Measurements from ENCODE around the gene PYY.
"Not testable (repeated sequence)": the region's sequence is repeated elsewhere in the genome, so short reads cannot be mapped to it uniquely, and the experiment has no call there.

The PYY gene

GRCh38 chr17:43976963-43977837 lies 23.5 kb upstream of the PYY start:
- no peak for DNase-seq

DNA sequence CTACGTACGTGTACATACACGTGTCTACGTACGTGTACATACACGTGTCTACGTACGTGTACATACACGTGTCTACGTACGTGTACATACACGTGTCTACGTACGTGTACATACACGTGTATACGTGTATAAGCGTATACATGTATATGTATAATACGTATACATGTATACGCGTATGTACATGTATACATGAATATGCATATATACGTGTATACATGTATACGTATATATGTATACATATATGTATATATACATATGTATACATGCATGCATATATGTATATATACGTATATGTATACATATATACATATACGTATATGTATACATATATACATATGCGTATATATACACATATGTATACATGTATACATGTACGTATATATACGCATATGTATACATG lies 22.2 kb upstream of the PYY start:
- DNase-seq: no peak

DNA sequence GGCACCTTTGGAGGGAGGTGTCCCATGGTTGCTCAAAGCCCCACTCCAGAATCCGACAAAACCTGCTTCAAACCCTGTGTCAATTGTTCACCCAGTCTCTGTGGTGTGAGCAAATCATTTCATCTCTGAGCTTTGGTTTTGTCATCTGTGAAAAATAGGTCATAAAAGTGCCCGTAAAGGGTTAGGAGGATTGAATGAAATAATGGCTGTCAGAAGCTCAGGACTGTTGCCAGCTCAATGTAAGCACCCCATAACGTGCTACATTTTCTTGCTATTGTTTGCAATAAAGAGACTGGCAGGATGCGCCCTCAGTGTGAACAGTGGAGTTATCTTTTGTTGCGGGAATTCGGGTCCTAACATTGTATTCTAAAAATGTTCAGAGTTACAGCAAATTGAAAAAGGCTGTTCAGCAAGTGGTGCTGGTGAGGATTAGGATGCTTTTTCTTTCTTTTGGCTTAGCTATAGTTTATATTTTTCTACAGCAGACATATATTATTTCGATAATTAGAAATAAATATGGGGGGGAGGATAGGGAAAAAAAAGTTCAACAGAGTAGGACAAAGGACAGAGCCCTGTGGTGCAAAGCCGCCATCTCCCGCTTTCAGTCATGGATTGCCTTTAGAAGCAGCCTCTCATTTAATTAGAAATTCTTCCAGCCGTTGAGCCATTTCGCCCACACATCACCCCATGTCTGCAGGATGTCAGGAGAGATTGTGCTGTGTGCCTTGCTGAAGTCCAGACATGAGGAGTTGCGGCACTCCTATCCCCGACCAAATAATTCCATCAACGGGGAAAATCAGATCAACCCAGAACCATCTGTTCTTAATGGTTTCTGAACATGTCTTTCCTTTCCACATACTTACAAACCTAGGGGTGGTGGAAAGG lies 20.9 kb upstream of the PYY start:
- no peak for DNase-seq

DNA sequence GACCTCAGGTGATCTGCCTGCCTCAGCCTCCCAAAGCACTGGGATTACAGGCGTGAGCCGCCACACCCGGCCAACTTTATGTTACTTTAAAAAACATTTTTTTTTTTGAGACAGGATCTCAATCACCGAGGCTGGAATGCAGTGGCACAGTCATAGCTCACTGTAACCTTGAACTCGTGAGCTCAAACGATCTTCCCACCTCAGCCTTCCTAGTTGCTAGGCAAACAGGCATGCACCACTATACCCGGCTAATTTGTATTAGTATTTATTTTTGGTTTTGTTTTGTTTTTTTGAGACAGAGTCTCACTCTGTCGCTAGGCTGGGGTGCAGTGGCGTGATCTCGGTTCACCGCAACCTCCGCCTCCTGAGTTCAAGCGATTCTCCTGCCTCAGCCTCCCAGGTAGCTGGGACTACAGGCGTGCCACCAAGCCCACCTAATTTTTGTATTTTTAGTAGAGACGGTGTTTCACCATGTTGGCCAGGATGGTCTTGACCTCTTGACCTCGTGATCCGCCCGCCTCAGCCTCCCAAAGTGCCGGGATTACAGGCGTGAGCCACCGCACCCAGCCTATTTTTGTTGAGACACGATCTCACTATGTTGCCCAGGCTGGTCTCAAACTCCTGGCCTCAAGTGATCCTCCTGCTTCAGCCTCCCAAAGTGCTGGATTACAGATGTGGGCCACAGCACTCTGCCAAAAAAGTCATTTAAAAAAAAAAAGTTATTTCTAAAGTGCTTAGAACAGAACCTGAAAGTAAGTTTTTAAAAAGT lies 18.9 kb upstream of the PYY start:
- DNase-seq: not testable (repeated sequence)

DNA sequence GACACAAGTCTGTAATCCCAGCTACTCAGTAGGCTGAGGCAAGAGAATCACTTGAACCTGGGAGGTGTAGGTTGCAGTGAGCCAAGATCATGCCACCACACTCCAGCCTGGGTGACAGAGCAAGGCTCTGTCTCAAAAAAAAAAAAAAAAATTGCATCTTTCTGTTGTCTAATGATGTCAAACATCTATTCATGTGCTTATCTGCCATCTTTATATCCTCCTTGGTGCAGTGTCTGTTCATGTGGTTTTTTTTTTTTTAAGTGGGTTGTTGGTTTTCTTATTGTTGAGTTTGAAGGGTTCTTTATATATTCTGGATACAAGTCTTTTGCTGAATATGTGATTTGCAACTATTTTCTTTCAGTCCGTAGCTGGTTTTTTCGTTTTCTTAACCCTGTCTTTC lies 17.7 kb upstream of the PYY start:
- not testable (repeated sequence) for DNase-seq

GRCh38 chr17:43970366-43970765 lies 16.6 kb upstream of the PYY start:
- no peak for DNase-seq

GRCh38 chr17:43967251-43967875 lies 13.6 kb upstream of the PYY start:
- no peak for DNase-seq

- DNase-seq: no peak
These were observed 12.5 kb upstream of the PYY start for GRCh38 chr17:43966276-43966675.

- no peak for DNase-seq
These were observed 8.7 kb upstream of the PYY start for GRCh38 chr17:43962479-43962878.

- no peak for DNase-seq
These were observed 8.2 kb upstream of the PYY start for GRCh38 chr17:43961954-43962353.

GRCh38 chr17:43961292-43961691 lies 7.6 kb upstream of the PYY start:
- DNase-seq: not testable (repeated sequence)

DNA sequence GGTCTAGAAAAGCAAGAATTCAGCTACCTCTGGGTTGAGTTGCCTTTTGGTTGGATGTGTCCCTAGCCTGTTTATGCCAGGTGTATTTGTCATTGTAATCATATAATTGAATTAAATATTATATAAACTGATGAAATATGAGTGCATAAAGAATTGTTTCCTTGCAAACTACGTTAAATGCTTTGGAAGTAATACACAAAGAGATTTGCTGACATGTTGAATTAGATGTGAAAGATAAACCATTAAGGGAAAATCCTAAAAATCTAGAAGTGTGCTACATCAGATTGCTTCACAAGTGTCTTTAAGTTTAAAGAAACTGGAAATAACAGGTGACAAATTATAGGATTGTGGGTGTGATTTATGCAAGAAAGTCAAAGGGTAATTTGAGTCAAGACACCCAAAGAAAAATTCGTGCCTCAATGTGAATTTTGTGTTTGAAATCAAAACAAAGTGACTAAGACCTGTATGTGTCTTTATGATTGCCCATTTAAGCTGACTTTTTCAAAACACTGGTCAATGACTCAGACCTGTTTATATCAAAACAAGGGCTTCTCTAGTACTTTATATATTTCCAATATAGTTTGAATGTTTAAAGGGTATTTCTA lies 5.1 kb upstream of the PYY start:
- DNase-seq: no peak

DNA sequence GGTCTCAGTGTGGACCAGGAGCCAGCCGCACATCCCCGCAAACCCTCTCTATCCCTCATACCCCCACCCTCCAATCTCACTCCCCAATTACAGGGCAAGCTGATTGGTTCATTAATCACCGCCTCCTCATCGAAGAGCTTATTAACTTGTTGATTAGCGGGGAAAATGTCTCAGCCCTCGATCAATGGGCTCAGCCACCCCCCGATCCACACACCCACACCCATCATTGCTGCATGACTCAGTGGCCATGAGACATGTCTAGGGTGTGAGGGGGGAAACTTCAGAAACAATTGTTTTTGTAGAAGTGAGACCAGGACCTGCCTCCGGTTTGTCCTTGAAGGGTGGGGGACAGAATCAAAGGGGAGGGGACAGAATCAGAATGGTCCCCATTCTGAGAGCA lies 2.5 kb upstream of the PYY start:
- no peak for DNase-seq

GRCh38 chr17:43952724-43953666 lies 745 bp downstream of the PYY start:
- DNase-seq: no peak

DNA sequence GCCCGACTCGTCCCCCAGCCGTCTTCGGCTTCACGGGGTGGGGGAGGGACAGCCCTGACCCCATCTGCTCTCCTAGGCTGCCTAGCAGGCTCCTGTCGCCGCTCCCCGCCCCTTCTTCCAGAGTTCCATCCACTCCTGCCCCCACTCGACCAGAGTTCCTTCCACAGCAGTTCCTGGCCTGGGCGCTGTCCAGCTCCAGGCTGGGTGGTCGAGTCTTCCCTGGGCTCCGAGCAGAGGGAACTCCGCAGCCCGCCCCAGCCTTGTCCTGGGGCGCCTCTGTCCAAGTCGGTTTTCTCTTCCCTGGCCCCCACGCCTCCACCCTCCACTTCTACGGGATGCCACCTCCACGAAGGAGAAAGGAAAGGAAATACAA lies 1.4 kb downstream of the PYY start:
- no peak for DNase-seq

GRCh38 chr17:43951750-43952149 lies 2.0 kb downstream of the PYY start:
- DNase-seq: no peak

DNA sequence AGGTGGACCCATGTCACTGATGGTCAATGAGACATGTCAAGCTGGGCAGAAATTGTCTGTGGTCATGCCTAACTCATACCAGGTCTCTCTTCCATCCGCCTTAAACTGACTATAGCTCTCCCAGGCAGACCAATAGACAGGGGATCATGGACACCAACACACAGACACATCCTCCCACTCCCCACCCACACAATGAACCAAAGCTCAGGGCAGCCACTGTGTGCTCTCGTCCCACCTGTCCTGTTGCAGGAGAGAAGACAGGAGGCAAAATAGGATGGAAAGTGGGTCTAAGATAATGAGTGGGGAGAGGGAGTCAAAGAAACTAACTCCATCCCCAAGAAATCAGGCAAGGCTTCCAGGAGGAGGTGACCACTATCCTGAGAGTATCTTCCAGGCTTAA lies 3.2 kb downstream of the PYY start:
- DNase-seq: no peak

GRCh38 chr17:43949781-43950180 lies 4.0 kb downstream of the PYY start:
- no peak for DNase-seq

GRCh38 chr17:43946781-43947180 lies 7.0 kb downstream of the PYY start:
- DNase-seq: no peak

- DNase-seq: no peak
These were observed 8.5 kb downstream of the PYY start for GRCh38 chr17:43945074-43945829.

Measured in stimulated activated naive CD4-positive, alpha-beta T cell treated with Interleukin-2 at 50 U/mL for 16 hours (primary cell).